ENCODE measurements around the gene CIPC.

The CIPC gene

GRCh38 chr14:77103951-77104350, 5.9 kb downstream of the CIPC start:
- DNase-seq: no peak

DNA sequence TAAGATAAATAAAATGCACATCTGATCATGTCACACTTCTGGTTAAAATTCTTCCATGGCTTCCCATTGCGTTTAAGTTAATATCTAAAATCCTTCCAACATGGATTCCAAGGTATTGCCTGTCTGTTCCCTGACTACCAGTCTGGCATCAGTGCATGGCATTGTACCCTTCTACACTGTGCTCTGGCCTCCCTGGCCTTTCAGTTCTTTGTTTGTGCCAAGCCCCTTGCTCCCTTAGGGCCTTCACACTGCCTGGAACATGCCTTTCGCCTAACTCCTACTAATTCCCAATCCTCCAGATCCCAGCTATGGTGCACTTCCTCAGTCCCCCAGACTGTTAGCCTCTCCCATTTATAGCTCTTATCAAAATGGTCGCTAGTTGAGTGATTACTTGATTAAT, 6.3 kb downstream of the CIPC start:
- DNase-seq: no peak

DNA sequence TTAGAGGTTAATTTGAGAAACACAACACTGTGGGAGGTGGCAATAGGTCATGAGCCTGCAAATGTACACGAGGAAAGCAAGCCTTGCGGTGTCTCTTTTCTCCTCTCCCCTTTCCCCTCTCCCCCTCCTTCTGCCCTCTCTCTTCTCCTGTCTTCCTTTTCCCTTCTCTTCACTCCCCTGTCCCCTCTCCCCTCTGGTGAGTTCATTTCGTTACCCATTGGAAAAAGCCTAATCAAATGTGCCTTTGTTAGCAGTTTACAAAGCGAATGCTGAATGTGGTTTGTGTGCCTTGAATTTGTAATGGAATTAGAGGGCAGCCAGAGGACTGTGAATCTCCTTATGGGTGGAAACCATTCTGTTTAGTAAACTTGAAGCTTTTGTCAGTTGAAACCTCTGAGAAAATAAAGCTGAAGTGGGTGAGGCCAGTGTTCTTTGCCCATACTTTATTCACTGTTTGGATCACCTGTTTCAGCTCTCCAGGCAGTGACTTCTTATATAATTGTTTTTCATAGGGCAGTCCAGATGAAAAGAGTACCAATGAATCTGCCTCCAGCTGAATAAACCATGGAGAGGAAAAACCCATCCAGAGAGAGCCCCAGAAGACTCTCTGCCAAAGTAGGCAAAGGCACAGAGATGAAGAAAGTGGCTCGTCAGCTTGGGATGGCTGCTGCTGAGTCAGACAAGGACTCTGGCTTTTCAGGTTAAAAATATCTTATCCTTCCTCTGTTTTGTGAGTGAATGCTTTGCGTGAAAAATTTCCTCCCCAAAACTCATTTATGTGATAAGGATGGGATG, 7.3 kb downstream of the CIPC start:
- DNase-seq: no peak

- DNase-seq: no peak
Observed at GRCh38 chr14:77106666-77107065, 8.6 kb downstream of the CIPC start.

DNA sequence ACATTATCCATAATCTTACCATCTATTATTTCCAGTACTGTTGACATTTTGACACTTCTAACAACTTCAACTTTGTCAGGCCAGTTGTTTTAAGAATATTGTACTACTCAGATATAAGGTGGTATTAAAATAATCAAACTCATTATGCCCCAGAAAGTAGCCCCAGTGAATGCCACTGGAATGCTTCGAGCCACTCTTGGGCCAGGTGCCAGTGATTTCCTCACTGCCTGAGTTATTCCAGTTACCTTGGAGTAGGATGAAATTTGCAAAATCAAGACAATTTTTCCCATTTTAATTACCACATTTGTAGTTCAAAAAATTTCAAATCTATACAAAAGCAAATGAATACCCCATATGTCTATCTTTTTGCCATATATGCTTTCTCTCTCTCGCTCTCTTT, 9.2 kb downstream of the CIPC start:
- no peak for DNase-seq

DNA sequence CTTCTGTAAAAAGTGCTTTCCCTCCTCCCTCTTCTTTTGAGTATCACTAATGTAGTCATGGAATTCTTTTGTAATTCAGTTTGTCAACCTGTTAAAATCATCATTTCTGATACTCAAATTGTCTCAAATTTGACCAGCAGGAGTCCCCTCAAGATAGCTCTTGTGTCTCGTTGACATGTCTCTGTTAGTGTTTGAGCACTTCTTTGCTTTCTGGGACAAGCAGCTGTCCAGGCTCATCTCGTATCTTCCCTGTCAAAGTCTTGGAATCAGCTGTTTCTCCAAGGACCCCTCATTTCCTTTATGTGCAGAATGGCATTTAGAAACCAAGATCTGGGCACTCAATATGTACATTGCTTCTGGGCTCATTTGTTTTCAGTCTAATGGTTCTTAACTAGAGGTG, 10.7 kb downstream of the CIPC start:
- no peak for DNase-seq

- no peak for DNase-seq
Observed at GRCh38 chr14:77109656-77110055, 11.6 kb downstream of the CIPC start.

GRCh38 chr14:77110286-77110685, 12.2 kb downstream of the CIPC start:
- DNase-seq: no peak

GRCh38 chr14:77111021-77111420, 13.0 kb downstream of the CIPC start:
- no peak for DNase-seq

GRCh38 chr14:77113644-77114043, 15.6 kb downstream of the CIPC start:
- no peak for DNase-seq

- DNase-seq: no peak
Observed at GRCh38 chr14:77114609-77115008, 16.6 kb downstream of the CIPC start.

GRCh38 chr14:77116172-77116817, 18.2 kb downstream of the CIPC start:
- DNase-seq: no peak

DNA sequence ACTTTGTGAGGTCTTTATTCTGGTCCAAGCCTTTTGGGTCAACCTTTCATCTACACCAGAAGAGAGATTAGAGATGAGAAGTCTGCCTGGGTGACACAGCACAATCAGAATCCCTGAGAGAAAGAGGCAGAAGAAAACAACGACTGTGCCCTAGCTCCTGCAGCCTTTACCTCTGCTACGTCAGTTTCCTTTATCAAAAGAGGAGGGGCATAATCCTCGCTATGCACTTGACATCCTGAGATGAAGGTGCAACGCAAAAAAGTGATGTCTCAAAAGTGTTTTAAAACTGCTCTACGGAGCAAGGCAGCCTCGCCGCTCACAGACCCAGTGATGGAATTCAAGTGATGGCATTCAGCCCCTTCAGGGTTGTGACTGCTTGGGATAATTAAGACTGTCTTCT, 21.8 kb downstream of the CIPC start:
- no peak for DNase-seq

- DNase-seq: no peak
Observed at GRCh38 chr14:77120771-77121743, 23.0 kb downstream of the CIPC start.

DNA sequence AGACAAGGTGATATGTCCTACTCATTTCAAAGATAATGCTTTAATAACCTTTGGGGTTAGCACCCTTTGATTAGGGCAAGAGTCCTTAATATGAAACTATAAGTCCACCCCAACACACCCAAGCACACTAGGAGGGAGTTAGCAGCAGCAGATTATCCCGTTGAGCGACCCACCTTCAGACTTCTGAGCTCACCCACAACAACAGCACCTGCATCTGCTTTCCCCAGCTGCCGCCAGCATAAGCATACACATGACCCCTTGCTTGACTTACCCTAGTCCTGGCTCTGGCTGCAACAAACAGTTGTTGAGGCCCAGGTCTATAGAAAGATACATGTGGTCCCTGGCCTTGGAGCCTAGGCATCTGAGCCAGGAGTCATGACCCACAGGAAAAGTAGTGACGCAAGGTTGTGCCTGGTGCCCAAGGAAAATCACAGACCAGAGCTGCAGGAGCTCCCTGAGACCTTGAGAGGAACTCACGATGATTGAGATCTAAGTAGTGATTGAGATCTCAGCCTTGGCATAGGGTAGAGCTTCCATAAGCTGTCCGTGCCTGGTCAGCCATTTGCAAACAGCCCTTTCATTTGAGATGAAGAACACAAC, 24.6 kb downstream of the CIPC start:
- DNase-seq: no peak

DNA sequence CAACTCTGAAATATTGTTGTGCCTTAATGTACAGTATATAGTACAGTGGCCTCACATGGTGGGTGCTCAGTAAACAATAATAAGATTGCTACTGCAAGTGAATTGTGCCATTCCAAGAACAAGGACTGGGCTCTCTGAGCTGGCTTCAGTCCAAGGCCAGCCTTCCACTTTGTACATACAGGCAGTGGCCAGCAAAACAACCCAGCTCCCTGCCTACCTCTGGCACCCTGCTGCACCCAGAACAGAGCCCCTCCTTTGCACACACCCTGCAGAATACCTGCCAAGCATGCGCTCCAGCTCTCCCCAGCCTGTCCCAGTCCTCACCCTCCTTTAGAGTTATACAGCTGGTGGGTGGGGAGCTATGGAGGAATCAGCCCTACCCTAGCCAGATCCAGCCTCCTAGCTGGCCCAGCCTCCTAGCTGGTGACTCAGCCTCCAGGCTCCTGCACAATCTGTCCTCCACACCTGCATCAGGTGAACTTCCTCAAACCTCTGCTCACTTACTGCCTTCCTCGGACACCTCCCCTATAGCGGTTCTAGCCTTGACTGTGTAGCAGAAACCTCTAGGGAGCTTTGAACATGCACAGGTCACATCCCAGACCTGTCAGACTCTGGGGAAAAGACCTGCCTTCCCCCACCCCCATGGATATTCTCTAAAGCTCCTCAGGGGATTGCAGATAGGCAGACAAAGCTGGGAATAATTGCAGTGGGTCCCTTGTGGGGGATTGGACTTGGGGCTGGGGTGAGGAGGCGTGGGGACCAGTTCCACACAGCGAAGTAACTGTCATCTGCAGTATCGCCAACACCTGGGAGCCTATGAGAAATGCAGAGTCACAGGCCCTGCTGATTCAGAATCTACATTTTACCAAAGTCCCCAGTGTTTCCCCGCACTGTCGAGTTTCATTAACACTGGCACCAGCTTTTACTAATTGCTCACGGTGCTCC, 25.6 kb downstream of the CIPC start:
- no peak for DNase-seq

GRCh38 chr14:77124345-77125280, 26.6 kb downstream of the CIPC start:
- DNase-seq: peak; percentile 59

GRCh38 chr14:77125281-77125801, 27.3 kb downstream of the CIPC start:
- no peak for DNase-seq

GRCh38 chr14:77125823-77126325, 27.8 kb downstream of the CIPC start:
- DNase-seq: no peak

DNA sequence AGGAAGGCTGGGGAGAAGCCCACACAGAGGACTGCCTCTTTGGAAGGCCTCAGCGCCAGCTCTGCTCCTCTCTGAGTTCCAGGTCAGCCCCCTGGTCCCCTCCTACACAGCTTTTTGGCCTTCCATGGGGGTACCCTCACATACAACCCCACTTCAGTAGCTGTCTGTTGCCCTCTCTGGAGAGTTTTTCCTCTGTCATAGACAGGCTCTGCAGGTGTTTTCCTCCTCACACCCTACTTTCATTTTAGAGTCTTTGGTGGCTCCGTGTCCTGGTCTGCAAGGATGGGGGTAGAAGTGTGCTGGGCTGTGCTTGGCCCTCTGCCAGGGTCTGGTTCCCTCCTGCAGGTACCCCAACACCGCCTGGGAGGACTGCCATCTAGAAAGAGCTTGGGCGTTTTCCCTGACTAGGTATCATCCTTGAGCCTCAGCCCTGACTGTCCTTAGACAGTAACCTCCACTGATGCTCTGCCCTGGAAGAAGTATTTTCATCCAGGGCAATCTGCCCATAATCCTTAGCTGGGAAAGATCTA, 28.5 kb downstream of the CIPC start:
- DNase-seq: no peak

Measured in stimulated activated CD4-positive, alpha-beta T cell treated with anti-CD3 and anti-CD28 coated beads, Interleukin-4, amount 100 ng/mL, for 1 hour (primary cell).